Activated CD4-positive, alpha-beta T cell treated with anti-CD3 and anti-CD28 coated beads, Interleukin-2, amount 10 ng/mL, durations not matched to agents 24 days and 14 days (primary cell): ENCODE results near the gene KANSL1. TPM values are rescaled to one million over a fixed set of nuclear protein-coding genes. Genes with fewer than 3 reads are reported as not detected.

ENCODE experiments used
- DNase-seq: peaks from one replicate; pipeline ENCODE4 v3.0.0; 2022
- H3K27ac Mint-ChIP-seq: one replicate; pipeline ENCODE4 v1.8.0; 2022; ENCODE audit warnings: mild to moderate bottlenecking, mixed read lengths
- H3K27me3 Mint-ChIP-seq: one replicate; pipeline ENCODE4 v1.8.0; 2022; ENCODE audit warnings: mixed read lengths
- H3K36me3 Mint-ChIP-seq: one replicate; pipeline ENCODE4 v1.8.0; 2022; ENCODE audit warnings: low read depth, mild to moderate bottlenecking, mixed read lengths
- H3K4me1 Mint-ChIP-seq: one replicate; pipeline ENCODE4 v1.8.0; 2021; ENCODE audit warnings: mixed read lengths
- H3K4me3 Mint-ChIP-seq: one replicate; pipeline ENCODE4 v1.8.0; 2022; ENCODE audit warnings: mild to moderate bottlenecking, moderate library complexity, mixed read lengths
- H3K9me3 Mint-ChIP-seq: one replicate; pipeline ENCODE4 v1.8.0; 2021; ENCODE audit warnings: mixed read lengths
- intact Hi-C: fragments of 100-400 bp; cut with micrococcal nuclease; formaldehyde crosslinking; loops from one replicate; pipeline ENCODE4 v1.15.1; 2023
- total RNA-seq: library from RNA; stranded (reverse); gene quantifications from 2 replicates; pipeline ENCODE4 v1.2.3, GENCODE V29; 2022

The KANSL1 gene
- total RNA-seq, 1 donor from 2014 or later = 82.8 TPM

DNA sequence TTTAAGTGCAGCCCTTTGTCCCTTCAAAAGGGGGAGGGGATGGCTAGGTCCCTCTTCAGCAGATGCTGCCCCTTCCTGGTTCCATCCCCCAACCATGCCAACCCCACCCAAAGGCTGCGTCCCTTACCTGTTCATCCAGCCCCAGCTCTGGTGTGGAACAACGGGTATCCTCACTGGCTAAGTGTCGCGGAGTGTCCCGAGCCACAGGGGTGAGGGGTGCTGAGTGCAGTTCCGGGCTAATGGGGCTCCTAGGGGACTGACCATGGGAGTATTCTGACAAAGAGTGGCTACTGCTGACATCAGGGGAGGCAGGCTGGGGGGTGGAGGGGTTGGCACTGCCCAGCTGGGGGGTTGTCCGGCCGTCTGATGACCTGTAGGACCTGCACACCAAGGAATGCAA is 161.3 kb downstream of the KANSL1 start:
- no peaks in the 10 kb centered on the region for H3K9me3 Mint-ChIP-seq
- no peak overlapping the region for H3K4me3 Mint-ChIP-seq
- peaks cover 16% of the 10 kb centered on the region for H3K4me1 Mint-ChIP-seq
- no peak for DNase-seq
- H3K36me3 Mint-ChIP-seq = peaks cover 65% of the 10 kb centered on the region
- H3K27me3 Mint-ChIP-seq = no peaks in the 10 kb centered on the region
- no peak overlapping the region for H3K27ac Mint-ChIP-seq
- intact Hi-C loops = no loop called here

GRCh38 chr17:46031440-46031839 is 161.8 kb downstream of the KANSL1 start:
- H3K4me3 Mint-ChIP-seq = no peak overlapping the region
- no peak overlapping the region for H3K27ac Mint-ChIP-seq
- peaks cover 16% of the 10 kb centered on the region for H3K4me1 Mint-ChIP-seq
- H3K27me3 Mint-ChIP-seq = no peaks in the 10 kb centered on the region
- H3K9me3 Mint-ChIP-seq = no peaks in the 10 kb centered on the region
- H3K36me3 Mint-ChIP-seq = peaks cover 61% of the 10 kb centered on the region
- DNase-seq = no peak
- intact Hi-C loops = no loop called here

DNA sequence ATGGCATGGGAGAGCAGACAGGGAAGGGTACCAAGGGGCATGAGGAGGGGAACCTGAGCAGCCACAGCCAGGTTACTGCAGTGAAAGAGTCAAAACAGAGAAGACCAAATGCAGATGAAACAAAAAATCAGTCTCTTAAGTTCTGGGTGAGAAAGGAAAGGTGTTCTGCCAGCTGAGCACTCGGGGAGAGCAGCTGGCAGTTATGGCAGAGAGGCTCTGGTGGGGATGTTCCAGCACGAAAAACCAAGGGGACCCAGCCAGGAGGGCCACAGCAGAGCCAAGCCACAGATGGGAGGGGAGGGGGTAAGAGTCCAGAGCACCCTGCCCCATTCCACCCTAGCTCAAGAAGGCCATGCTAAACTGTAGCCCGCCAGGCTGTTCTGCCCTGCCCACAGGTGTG is 162.5 kb downstream of the KANSL1 start:
- H3K36me3 Mint-ChIP-seq = peaks cover 57% of the 10 kb centered on the region
- H3K27me3 Mint-ChIP-seq = no peaks in the 10 kb centered on the region
- H3K4me1 Mint-ChIP-seq = peaks cover 16% of the 10 kb centered on the region
- H3K27ac Mint-ChIP-seq = no peak overlapping the region
- H3K9me3 Mint-ChIP-seq = no peaks in the 10 kb centered on the region
- intact Hi-C loops = no loop called here
- no peak overlapping the region for H3K4me3 Mint-ChIP-seq
- DNase-seq = no peak

DNA sequence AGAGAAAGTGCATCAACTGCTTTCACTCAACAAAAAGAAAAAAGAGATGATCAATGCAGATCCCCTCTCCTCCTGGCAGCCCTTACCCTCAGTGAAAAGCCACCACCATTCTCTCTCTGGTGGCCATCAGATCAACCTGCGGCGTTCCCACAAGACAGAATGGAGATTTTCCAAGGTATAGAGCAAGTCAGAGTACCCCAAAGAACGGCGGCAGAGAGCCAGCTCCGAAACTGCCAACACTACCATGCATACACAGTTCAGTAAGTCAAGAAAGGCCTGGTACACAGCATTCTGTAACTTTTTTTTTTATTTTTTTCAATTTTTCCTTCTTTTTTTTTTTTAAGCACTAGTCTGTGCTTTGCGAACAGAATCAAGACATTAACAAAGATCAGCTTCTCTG is 163.6 kb downstream of the KANSL1 start:
- intact Hi-C loops = no loop called here
- Mint-ChIP-seq H3K9me3 (no peaks in the 10 kb centered on the region), H3K4me1 (peaks cover 5% of the 10 kb centered on the region), H3K36me3 (peaks cover 50% of the 10 kb centered on the region), H3K4me3 (no peak overlapping the region), H3K27ac (peak overlapping the region; percentile 2), H3K27me3 (no peaks in the 10 kb centered on the region)
- DNase-seq = no peak

- no peak overlapping the region for H3K4me3 Mint-ChIP-seq
- intact Hi-C loops = no loop called here
- no peaks in the 10 kb centered on the region for H3K27me3 Mint-ChIP-seq
- H3K4me1 Mint-ChIP-seq = peaks cover 4% of the 10 kb centered on the region
- no peaks in the 10 kb centered on the region for H3K9me3 Mint-ChIP-seq
- H3K27ac Mint-ChIP-seq = peak overlapping the region; percentile 2
- no peak for DNase-seq
- H3K36me3 Mint-ChIP-seq = peaks cover 44% of the 10 kb centered on the region
Observed at GRCh38 chr17:46028981-46029565, 164.2 kb downstream of the KANSL1 start.

GRCh38 chr17:46028374-46028773 is 164.9 kb downstream of the KANSL1 start:
- DNase-seq = no peak
- H3K4me3 Mint-ChIP-seq = no peak overlapping the region
- peaks cover 39% of the 10 kb centered on the region for H3K36me3 Mint-ChIP-seq
- no peaks in the 10 kb centered on the region for H3K27me3 Mint-ChIP-seq
- H3K4me1 Mint-ChIP-seq = peaks cover 4% of the 10 kb centered on the region
- intact Hi-C loops = no loop called here
- H3K9me3 Mint-ChIP-seq = no peaks in the 10 kb centered on the region
- H3K27ac Mint-ChIP-seq = peak overlapping the region; percentile 8

DNA sequence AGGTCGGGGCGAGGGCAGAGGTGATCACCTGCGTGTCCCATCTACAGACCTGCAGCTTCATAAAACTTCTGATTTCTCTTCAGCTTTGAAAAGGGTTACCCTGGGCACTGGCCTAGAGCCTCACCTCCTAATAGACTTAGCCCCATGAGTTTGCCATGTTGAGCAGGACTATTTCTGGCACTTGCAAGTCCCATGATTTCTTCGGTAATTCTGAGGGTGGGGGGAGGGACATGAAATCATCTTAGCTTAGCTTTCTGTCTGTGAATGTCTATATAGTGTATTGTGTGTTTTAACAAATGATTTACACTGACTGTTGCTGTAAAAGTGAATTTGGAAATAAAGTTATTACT is 165.3 kb downstream of the KANSL1 start:
- DNase-seq = no peak
- peaks cover 39% of the 10 kb centered on the region for H3K36me3 Mint-ChIP-seq
- H3K4me3 Mint-ChIP-seq = no peak overlapping the region
- intact Hi-C loops = no loop called here
- H3K27ac Mint-ChIP-seq = no peak overlapping the region
- no peaks in the 10 kb centered on the region for H3K27me3 Mint-ChIP-seq
- peaks cover 4% of the 10 kb centered on the region for H3K4me1 Mint-ChIP-seq
- no peaks in the 10 kb centered on the region for H3K9me3 Mint-ChIP-seq

GRCh38 chr17:46027048-46027975 is 165.9 kb downstream of the KANSL1 start:
- Mint-ChIP-seq H3K27me3 (no peaks in the 10 kb centered on the region), H3K9me3 (no peaks in the 10 kb centered on the region), H3K4me1 (peaks cover 4% of the 10 kb centered on the region), H3K36me3 (peaks cover 36% of the 10 kb centered on the region), H3K27ac (peak overlapping the region; percentile 61), H3K4me3 (no peak overlapping the region)
- DNase-seq = no peak
- intact Hi-C loops = no loop called here

DNA sequence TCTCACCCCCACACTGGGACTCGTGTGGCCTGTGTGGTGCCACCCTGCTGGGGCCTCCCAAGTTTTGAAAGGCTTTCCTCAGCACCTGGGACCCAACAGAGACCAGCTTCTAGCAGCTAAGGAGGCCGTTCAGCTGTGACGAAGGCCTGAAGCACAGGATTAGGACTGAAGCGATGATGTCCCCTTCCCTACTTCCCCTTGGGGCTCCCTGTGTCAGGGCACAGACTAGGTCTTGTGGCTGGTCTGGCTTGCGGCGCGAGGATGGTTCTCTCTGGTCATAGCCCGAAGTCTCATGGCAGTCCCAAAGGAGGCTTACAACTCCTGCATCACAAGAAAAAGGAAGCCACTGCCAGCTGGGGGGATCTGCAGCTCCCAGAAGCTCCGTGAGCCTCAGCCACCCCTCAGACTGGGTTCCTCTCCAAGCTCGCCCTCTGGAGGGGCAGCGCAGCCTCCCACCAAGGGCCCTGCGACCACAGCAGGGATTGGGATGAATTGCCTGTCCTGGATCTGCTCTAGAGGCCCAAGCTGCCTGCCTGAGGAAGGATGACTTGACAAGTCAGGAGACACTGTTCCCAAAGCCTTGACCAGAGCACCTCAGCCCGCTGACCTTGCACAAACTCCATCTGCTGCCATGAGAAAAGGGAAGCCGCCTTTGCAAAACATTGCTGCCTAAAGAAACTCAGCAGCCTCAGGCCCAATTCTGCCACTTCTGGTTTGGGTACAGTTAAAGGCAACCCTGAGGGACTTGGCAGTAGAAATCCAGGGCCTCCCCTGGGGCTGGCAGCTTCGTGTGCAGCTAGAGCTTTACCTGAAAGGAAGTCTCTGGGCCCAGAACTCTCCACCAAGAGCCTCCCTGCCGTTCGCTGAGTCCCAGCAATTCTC is 166.8 kb downstream of the KANSL1 start:
- intact Hi-C loops = no loop called here
- Mint-ChIP-seq H3K27me3 (no peaks in the 10 kb centered on the region), H3K9me3 (no peaks in the 10 kb centered on the region), H3K4me3 (no peak overlapping the region), H3K36me3 (peaks cover 30% of the 10 kb centered on the region), H3K4me1 (peaks cover 4% of the 10 kb centered on the region), H3K27ac (no peak overlapping the region)
- DNase-seq = no peak

DNA sequence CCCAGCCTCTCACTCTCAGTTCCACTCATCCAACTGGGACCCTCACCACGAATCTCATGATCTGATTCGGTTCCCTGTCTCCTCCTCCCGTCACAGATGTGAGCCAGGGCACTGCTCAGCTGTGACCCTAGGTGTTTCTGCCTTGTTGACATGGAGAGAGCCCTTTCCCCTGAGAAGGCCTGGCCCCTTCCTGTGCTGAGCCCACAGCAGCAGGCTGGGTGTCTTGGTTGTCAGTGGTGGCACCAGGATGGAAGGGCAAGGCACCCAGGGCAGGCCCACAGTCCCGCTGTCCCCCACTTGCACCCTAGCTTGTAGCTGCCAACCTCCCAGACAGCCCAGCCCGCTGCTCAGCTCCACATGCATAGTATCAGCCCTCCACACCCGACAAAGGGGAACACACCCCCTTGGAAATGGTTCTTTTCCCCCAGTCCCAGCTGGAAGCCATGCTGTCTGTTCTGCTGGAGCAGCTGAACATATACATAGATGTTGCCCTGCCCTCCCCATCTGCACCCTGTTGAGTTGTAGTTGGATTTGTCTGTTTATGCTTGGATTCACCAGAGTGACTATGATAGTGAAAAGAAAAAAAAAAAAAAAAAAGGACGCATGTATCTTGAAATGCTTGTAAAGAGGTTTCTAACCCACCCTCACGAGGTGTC is 167.6 kb downstream of the KANSL1 start:
- no peak overlapping the region for H3K27ac Mint-ChIP-seq
- peaks cover 22% of the 10 kb centered on the region for H3K36me3 Mint-ChIP-seq
- intact Hi-C loops = no loop called here
- no peak overlapping the region for H3K4me3 Mint-ChIP-seq
- H3K9me3 Mint-ChIP-seq = no peaks in the 10 kb centered on the region
- peaks cover 4% of the 10 kb centered on the region for H3K4me1 Mint-ChIP-seq
- H3K27me3 Mint-ChIP-seq = no peaks in the 10 kb centered on the region
- DNase-seq = no peak

- Mint-ChIP-seq H3K4me1 (peaks cover 10% of the 10 kb centered on the region), H3K9me3 (no peaks in the 10 kb centered on the region), H3K27ac (no peak overlapping the region), H3K4me3 (no peak overlapping the region), H3K36me3 (peaks cover 17% of the 10 kb centered on the region), H3K27me3 (no peaks in the 10 kb centered on the region)
- no peak for DNase-seq
- intact Hi-C loops = no loop called here
Observed at GRCh38 chr17:46025060-46025459, 168.2 kb downstream of the KANSL1 start.

DNA sequence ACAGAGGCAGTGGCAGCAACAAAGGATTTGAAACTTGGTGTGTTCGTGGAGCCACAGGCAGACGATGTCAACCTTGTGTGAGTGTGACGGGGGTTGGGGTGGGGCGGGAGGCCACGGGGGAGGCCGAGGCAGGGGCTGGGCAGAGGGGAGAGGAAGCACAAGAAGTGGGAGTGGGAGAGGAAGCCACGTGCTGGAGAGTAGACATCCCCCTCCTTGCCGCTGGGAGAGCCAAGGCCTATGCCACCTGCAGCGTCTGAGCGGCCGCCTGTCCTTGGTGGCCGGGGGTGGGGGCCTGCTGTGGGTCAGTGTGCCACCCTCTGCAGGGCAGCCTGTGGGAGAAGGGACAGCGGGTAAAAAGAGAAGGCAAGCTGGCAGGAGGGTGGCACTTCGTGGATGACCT is 168.6 kb downstream of the KANSL1 start:
- Mint-ChIP-seq H3K27me3 (no peaks in the 10 kb centered on the region), H3K36me3 (peaks cover 15% of the 10 kb centered on the region), H3K4me3 (no peak overlapping the region), H3K9me3 (no peaks in the 10 kb centered on the region), H3K27ac (no peak overlapping the region), H3K4me1 (peaks cover 11% of the 10 kb centered on the region)
- no peak for DNase-seq
- intact Hi-C loops = no loop called here

GRCh38 chr17:46023783-46024388 is 169.3 kb downstream of the KANSL1 start:
- H3K36me3 Mint-ChIP-seq = peaks cover 11% of the 10 kb centered on the region
- no peak for DNase-seq

More at GRCh38 chr17:46023783-46024388, 169.3 kb downstream of the KANSL1 start:
- Mint-ChIP-seq H3K27ac (no peak overlapping the region), H3K4me1 (peaks cover 7% of the 10 kb centered on the region), H3K27me3 (no peaks in the 10 kb centered on the region), H3K9me3 (no peaks in the 10 kb centered on the region), H3K4me3 (no peak overlapping the region)
- intact Hi-C loops = no loop called here
